K562 (cell line): ENCODE data around the gene CACNA2D3. TPM values are rescaled to one million over a fixed set of nuclear protein-coding genes. Genes with fewer than 3 reads are reported as not detected.

ENCODE experiments used
- CREB1 ChIP-seq, 2 experiments: sonication (generic) in 1 of 2; formaldehyde crosslinking in 1 of 2; IDR thresholded peaks; 2 replicates each; pipeline versions ENCODE4 v1.6.1 to v1.8.0; 2012 to 2022; ENCODE audit warnings: inconsistent platforms in 1 of 2, mild to moderate bottlenecking in 1 of 2, missing genetic modification reagents in 1 of 2, moderate library complexity in 1 of 2
- CXXC5 ChIP-seq: fragments of 250-450 bp; sonication (Bioruptor Pico); IDR thresholded peaks from 2 replicates; pipeline ENCODE4 v1.8.0; 2022; ENCODE audit warnings: inconsistent platforms, mild to moderate bottlenecking, moderate library complexity
- HDAC8 ChIP-seq: fragments of 450-650 bp; IDR thresholded peaks from 2 replicates; pipeline ENCODE4 v1.6.1; 2016; ENCODE audit warnings: mild to moderate bottlenecking, missing genetic modification characterization, moderate library complexity, missing compliant biosample characterization
- MBD2 ChIP-seq: sonication (generic); IDR thresholded peaks from 2 replicates; pipeline ENCODE4 v1.6.1; 2016; ENCODE audit warnings: low read depth, borderline replicate concordance
- MCM2 ChIP-seq: fragments of 450-650 bp; IDR thresholded peaks from 2 replicates; pipeline ENCODE4 v1.6.1; 2017; ENCODE audit warnings: low read depth, mild to moderate bottlenecking
- SIN3B ChIP-seq: fragments of 450-650 bp; IDR thresholded peaks from 2 replicates; pipeline ENCODE4 v1.6.1; 2017; ENCODE audit warnings: low read depth, mild to moderate bottlenecking, moderate library complexity
- TRIM24 ChIP-seq, 2 experiments: fragments of 450-650 bp; IDR thresholded peaks; 2 replicates each; pipeline ENCODE4 v1.6.1; 2016
- ZNF717 ChIP-seq: fragments of 250-450 bp; sonication (Bioruptor Pico); IDR thresholded peaks from 2 replicates; pipeline ENCODE4 v1.5.0; 2021
- polyA plus RNA-seq, 8 experiments: library from polyadenylated mRNA; depleted of rRNA in 4 of 8; stranded (reverse) in 5 of 8; unstranded in 3 of 8; fragments of >200 nt; fragmentation: Nextera tagmentation in 2 of 8; fragmentation: Illumina TruSeq in 1 of 8; extraction: Ambion mirVana in 2 of 8; extraction: Trizol in 1 of 8; gene quantifications; 2 replicates each; pipeline versions ENCODE4 v1.2.1 to v1.2.3, GENCODE V29; 2011 to 2014; ENCODE audit warnings: inconsistent platforms in 1 of 8, missing spikeins in 1 of 8
- total RNA-seq, 7 experiments: library from RNA; depleted of rRNA in 6 of 7; stranded (reverse); fragments of >200 nt in 6 of 7; fragmentation: Illumina TruSeq in 2 of 7; extraction: Trizol in 2 of 7; gene quantifications; 2 replicates each; pipeline versions ENCODE4 v1.2.1 to v1.2.3, GENCODE V29; 2011 to 2021; ENCODE audit warnings: low replicate concordance in 1 of 7
- TF ChIP-seq, protein P1 (sequence below): IDR thresholded peaks from 2 replicates; pipeline ENCODE4 v1.6.1; 2011; ENCODE audit warnings: borderline replicate concordance, low read depth, mild to moderate bottlenecking, moderate library complexity, low read length; ENCODE audit not compliant: insufficient read depth, poor library complexity, severe bottlenecking
- TF ChIP-seq, protein P2 (sequence below): fragments of 200-800 bp; sonication (Bioruptor generic); IDR thresholded peaks from 2 replicates; pipeline ENCODE4 v1.6.1; 2017; ENCODE audit warnings: missing genetic modification characterization, missing compliant biosample characterization

Gene CACNA2D3
- total and polyA plus RNA-seq, 9 of the 15 experiments (the other 6 are each of a cell fraction or from before 2014, with no cell fraction given), result 0.01 TPM; not detected in 8

DNA sequence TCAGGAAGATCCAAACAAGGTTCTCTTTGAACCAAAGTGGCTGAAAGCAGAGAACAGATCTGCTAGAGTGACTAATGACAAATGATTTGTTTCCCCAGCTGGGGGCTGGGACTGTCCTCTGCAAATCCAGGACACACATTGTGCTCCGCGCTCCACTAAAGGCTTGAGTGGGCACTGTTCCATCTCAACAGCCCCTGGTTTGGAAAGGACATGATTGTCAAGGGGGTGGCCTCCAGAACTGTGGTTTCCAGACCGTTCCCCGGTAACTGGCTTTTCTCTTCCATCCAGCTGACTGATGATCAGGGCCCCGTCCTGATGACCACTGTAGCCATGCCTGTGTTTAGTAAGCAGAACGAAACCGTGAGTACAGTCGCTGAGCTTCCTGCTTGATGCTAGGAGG is 714.5 kb downstream of the CACNA2D3 start (continued):
- TF ChIP-seq, protein P1, sequence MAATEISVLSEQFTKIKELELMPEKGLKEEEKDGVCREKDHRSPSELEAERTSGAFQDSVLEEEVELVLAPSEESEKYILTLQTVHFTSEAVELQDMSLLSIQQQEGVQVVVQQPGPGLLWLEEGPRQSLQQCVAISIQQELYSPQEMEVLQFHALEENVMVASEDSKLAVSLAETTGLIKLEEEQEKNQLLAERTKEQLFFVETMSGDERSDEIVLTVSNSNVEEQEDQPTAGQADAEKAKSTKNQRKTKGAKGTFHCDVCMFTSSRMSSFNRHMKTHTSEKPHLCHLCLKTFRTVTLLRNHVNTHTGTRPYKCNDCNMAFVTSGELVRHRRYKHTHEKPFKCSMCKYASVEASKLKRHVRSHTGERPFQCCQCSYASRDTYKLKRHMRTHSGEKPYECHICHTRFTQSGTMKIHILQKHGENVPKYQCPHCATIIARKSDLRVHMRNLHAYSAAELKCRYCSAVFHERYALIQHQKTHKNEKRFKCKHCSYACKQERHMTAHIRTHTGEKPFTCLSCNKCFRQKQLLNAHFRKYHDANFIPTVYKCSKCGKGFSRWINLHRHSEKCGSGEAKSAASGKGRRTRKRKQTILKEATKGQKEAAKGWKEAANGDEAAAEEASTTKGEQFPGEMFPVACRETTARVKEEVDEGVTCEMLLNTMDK, result no peak
- TF ChIP-seq CREB1 (IDR thresholded peaks at IDR 0.05), result no peak
- TF ChIP-seq CREB1 (CRISPR knock-in tag; IDR thresholded peaks at IDR 0.05), result no peak
- TF ChIP-seq MCM2, result no peak
- no peak for TF ChIP-seq ZNF717 (CRISPR knock-in tag)
- TF ChIP-seq MBD2, result no peak
- TF ChIP-seq, protein P2, sequence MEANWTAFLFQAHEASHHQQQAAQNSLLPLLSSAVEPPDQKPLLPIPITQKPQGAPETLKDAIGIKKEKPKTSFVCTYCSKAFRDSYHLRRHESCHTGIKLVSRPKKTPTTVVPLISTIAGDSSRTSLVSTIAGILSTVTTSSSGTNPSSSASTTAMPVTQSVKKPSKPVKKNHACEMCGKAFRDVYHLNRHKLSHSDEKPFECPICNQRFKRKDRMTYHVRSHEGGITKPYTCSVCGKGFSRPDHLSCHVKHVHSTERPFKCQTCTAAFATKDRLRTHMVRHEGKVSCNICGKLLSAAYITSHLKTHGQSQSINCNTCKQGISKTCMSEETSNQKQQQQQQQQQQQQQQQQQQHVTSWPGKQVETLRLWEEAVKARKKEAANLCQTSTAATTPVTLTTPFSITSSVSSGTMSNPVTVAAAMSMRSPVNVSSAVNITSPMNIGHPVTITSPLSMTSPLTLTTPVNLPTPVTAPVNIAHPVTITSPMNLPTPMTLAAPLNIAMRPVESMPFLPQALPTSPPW (CRISPR knock-in tag), result no peak
- no peak for TF ChIP-seq HDAC8 (tag)
- TF ChIP-seq CXXC5 (CRISPR knock-in tag), result no peak
- no peak for TF ChIP-seq SIN3B
- no peak for TF ChIP-seq TRIM24 (IDR thresholded peaks at IDR 0.05)
